H9 (cell line): Measurements from ENCODE around the gene TMED6. TPM values are rescaled to one million over a fixed set of nuclear protein-coding genes. Genes with fewer than 3 reads are reported as not detected.
A peak's percentile ranks its signal among the peaks of the same experiment; 100 is the strongest.

Source experiments
- DNase-seq: peaks from one replicate; pipeline ENCODE4 v3.0.0-alpha.2; 2017
- H2AFZ ChIP-seq: one replicate; pipeline ENCODE4 v1.6.1; 2013; ENCODE audit warnings: mild to moderate bottlenecking, low read length, control low read depth, moderate library complexity
- H2AK5ac ChIP-seq: 2 replicates; pipeline ENCODE4 v1.6.1; 2013; ENCODE audit warnings: low read length, control low read depth, mixed read lengths; ENCODE audit not compliant: insufficient read length
- H2BK120ac ChIP-seq: one replicate; pipeline ENCODE4 v1.6.1; 2013; ENCODE audit warnings: low read depth, mild to moderate bottlenecking, low read length, control low read depth, inconsistent platforms; ENCODE audit not compliant: poor library complexity, severe bottlenecking
- H2BK12ac ChIP-seq: 2 replicates; pipeline ENCODE4 v1.6.1; 2013; ENCODE audit warnings: low read length, control low read depth, mixed read lengths, low read depth; ENCODE audit not compliant: insufficient read length
- H2BK15ac ChIP-seq: 2 replicates; pipeline ENCODE4 v1.6.1; 2013; ENCODE audit warnings: low read depth, low read length, control low read depth
- H2BK20ac ChIP-seq: one replicate; pipeline ENCODE4 v1.6.1; 2013; ENCODE audit warnings: low read depth, mild to moderate bottlenecking, low read length, control low read depth, inconsistent platforms; ENCODE audit not compliant: poor library complexity, severe bottlenecking
- H2BK5ac ChIP-seq: 2 replicates; pipeline ENCODE4 v1.6.1; 2013; ENCODE audit warnings: low read length, control low read depth, mixed read lengths; ENCODE audit not compliant: insufficient read length
- H3K14ac ChIP-seq: 2 replicates; pipeline ENCODE4 v1.6.1; 2013; ENCODE audit warnings: low read length, control low read depth; ENCODE audit not compliant: insufficient read depth
- H3K18ac ChIP-seq: 2 replicates; pipeline ENCODE4 v1.6.1; 2013; ENCODE audit warnings: low read depth, mild to moderate bottlenecking, mixed read lengths, low read length, control low read depth; ENCODE audit not compliant: insufficient read length
- H3K23ac ChIP-seq: 2 replicates; pipeline ENCODE4 v1.6.1; 2013; ENCODE audit warnings: low read length, control low read depth, mixed read lengths, low read depth; ENCODE audit not compliant: insufficient read length
- H3K23me2 ChIP-seq: 2 replicates; pipeline ENCODE4 v1.6.1; 2013; ENCODE audit warnings: low read depth, mild to moderate bottlenecking, mixed read lengths, low read length, control low read depth; ENCODE audit not compliant: insufficient read length, poor library complexity, severe bottlenecking
- H3K27ac ChIP-seq: 2 replicates; pipeline ENCODE4 v1.5.1; 2013; ENCODE audit warnings: low read length, control low read depth, mixed read lengths, low read depth; ENCODE audit not compliant: insufficient read length
- H3K27me3 ChIP-seq: 2 replicates; pipeline ENCODE4 v1.6.1; 2013; ENCODE audit warnings: low read length, control low read depth, inconsistent platforms; ENCODE audit not compliant: insufficient read depth
- H3K4ac ChIP-seq: 2 replicates; pipeline ENCODE4 v1.6.1; 2013; ENCODE audit warnings: low read depth, mild to moderate bottlenecking, control low read depth, inconsistent platforms, low read length, moderate library complexity
- H3K4me1 ChIP-seq: 2 replicates; pipeline ENCODE4 v1.6.1; 2013; ENCODE audit warnings: low read length, control low read depth, inconsistent platforms; ENCODE audit not compliant: insufficient read depth
- H3K4me2 ChIP-seq: 2 replicates; pipeline ENCODE4 v1.6.1; 2013; ENCODE audit warnings: low read length, control low read depth, mixed read lengths; ENCODE audit not compliant: insufficient read length, insufficient read depth
- H3K56ac ChIP-seq: 2 replicates; pipeline ENCODE4 v1.6.1; 2013; ENCODE audit warnings: low read depth, mild to moderate bottlenecking, mixed read lengths, low read length, control low read depth; ENCODE audit not compliant: insufficient read length
- H3K79me1 ChIP-seq: 2 replicates; pipeline ENCODE4 v1.6.1; 2013; ENCODE audit warnings: low read depth, mild to moderate bottlenecking, moderate library complexity, low read length, control low read depth, inconsistent platforms; ENCODE audit not compliant: insufficient read depth, poor library complexity, severe bottlenecking
- H3K79me2 ChIP-seq: 2 replicates; pipeline ENCODE4 v1.6.1; 2013; ENCODE audit warnings: low read length, control low read depth, inconsistent platforms; ENCODE audit not compliant: insufficient read depth
- H3K9ac ChIP-seq: 2 replicates; pipeline ENCODE4 v1.6.1; 2013; ENCODE audit warnings: low read length, control low read depth, mixed read lengths; ENCODE audit not compliant: insufficient read length; ENCODE audit errors: extremely low read depth
- H3K9me3 ChIP-seq: one replicate; pipeline ENCODE4 v1.6.1; 2013; ENCODE audit warnings: low read depth, low read length, inconsistent platforms; ENCODE audit not compliant: control insufficient read depth
- H3T11ph ChIP-seq: one replicate; pipeline ENCODE4 v1.6.1; 2013; ENCODE audit warnings: mild to moderate bottlenecking, low read length, control low read depth, inconsistent platforms
- H4K20me1 ChIP-seq: one replicate; pipeline ENCODE4 v1.6.1; 2013; ENCODE audit not compliant: control insufficient read depth, insufficient read length, insufficient read depth
- H4K5ac ChIP-seq: 2 replicates; pipeline ENCODE4 v1.6.1; 2013; ENCODE audit warnings: low read depth, mild to moderate bottlenecking, mixed read lengths, low read length, control low read depth; ENCODE audit not compliant: insufficient read length
- H4K8ac ChIP-seq: replicated peaks from 2 replicates; pipeline ENCODE4 v1.6.1; 2013; ENCODE audit warnings: low read length, control low read depth, mixed read lengths, low read depth; ENCODE audit not compliant: insufficient read length
- H4K91ac ChIP-seq: 2 replicates; pipeline ENCODE4 v1.6.1; 2013; ENCODE audit warnings: low read depth, mild to moderate bottlenecking, moderate library complexity, mixed read lengths, low read length, control low read depth; ENCODE audit not compliant: insufficient read length
- H3K27ac Mint-ChIP-seq, 3 experiments: 2 replicates in 2 of 3; 3 replicates in 1 of 3; pipeline ENCODE4 v1.8.0; 2020 to 2021; ENCODE audit warnings: mixed read lengths in 3 of 3, mild to moderate bottlenecking in 1 of 3, moderate library complexity in 1 of 3
- H3K27me3 Mint-ChIP-seq: 2 replicates; pipeline ENCODE4 v1.8.0; 2021; ENCODE audit warnings: low read depth, mild to moderate bottlenecking, moderate library complexity, mixed read lengths
- H3K36me3 Mint-ChIP-seq, 3 experiments: 2 replicates in 2 of 3; 3 replicates in 1 of 3; pipeline ENCODE4 v1.8.0; 2020 to 2021; ENCODE audit warnings: low read depth in 3 of 3, mixed read lengths in 3 of 3; ENCODE audit not compliant: insufficient read depth in 1 of 3
- H3K4me1 Mint-ChIP-seq, 2 experiments: 2 replicates each; pipeline ENCODE4 v1.8.0; 2020; ENCODE audit warnings: mixed read lengths in 2 of 2
- H3K4me3 Mint-ChIP-seq, 2 experiments: 2 replicates in 1 of 2; 3 replicates in 1 of 2; pipeline ENCODE4 v1.8.0; 2020 to 2021; ENCODE audit warnings: mild to moderate bottlenecking in 2 of 2, mixed read lengths in 2 of 2, moderate library complexity in 1 of 2
- H3K9me3 Mint-ChIP-seq, 2 experiments: 2 replicates in 1 of 2; 3 replicates in 1 of 2; pipeline ENCODE4 v1.8.0; 2020; ENCODE audit warnings: mild to moderate bottlenecking in 2 of 2, mixed read lengths in 2 of 2, moderate library complexity in 1 of 2
- CTCF ChIP-seq: fragments of 200-600 bp; sonication (generic); conservative IDR thresholded peaks from 3 replicates; pipeline ENCODE4 v1.8.0; 2021; ENCODE audit warnings: antibody characterized with exemption, mild to moderate bottlenecking
- WGBS: extraction: QIAGEN DNeasy Blood & Tissue Kit; methylation state at CpG from one replicate; pipeline ENCODE4 v1.1.7; 2013; ENCODE audit warnings: missing lambda C conversion rate, low lambda C conversion rate, mixed read lengths; ENCODE audit not compliant: insufficient read length; ENCODE audit errors: extremely low coverage; 5-methylcytosine and 5-hydroxymethylcytosine counted together
- total RNA-seq: library from RNA; stranded (reverse); gene quantifications from 2 replicates; pipeline ENCODE4 v1.2.1, GENCODE V29; 2021

The TMED6 gene
- total RNA-seq, 1 experiment from 2014 or later = 0.31 TPM

DNA sequence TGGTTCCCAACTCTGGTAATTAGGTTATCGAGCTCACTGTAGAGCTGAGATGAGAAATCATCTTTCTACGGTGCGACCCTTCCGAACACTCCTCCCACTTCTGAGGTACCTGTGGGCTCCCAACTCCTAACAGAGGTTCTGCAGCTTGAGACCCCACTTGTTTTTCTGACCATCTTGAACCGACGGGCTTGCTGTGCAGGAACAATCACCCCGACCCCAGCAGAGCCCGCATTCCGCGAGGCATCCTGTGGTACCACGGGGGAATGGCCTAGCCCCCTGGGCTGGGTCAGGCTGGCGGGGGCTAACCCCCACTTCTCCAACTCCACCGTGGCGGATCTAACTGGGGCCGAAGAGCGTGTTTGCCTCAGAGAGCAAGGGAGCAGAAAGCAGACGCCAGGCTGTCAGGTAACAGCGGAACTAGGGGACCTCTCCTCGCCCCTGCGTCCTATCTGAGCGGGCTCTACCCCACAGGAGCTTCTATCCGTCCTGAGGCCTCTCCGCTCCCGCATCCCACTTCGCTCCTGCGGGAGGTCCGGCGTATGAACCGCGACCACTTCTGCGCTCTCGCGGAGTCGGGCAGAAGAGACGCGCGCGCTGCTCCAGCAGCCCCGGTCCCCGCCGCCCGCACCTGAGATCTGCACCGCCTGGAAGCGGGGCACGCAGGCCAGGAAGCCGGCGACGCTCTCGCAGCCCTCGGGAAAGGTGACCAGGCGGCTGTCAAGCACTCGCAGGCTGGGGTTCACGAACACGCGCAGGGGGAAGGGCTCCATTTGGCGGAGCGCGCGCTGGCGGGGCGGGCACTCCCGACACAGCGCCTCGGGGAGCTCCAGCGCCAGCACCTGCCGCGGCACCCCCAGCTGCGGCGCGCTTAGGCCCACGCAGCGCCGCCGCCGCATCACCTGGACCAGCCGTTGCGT is 22.0 kb downstream of the TMED6 start:
- Mint-ChIP-seq H3K36me3 (peaks cover 35 to 83% (median 69%) of the 10 kb centered on the region in 3 experiments), H3K4me3 (peak overlapping the region; percentile 83 to 88), H3K9me3 (no peaks in the 10 kb centered on the region), H3K27me3 (no peaks in the 10 kb centered on the region; the same call in 1 of the 2 replicates), H3K4me1 (peaks cover 21 to 23% of the 10 kb centered on the region in 2 experiments), H3K27ac (peak overlapping the region in 1 of 3 experiments; percentile 73; a peak in 1 of 7 replicates)
- Histone ChIP-seq H3K9me3 (no peaks in the 10 kb centered on the region), H4K5ac (no peak overlapping the region), H3K4me2 (peak overlapping the region; percentile 92), H3K4ac (no peak overlapping the region), H2AK5ac (no peak overlapping the region), H2BK5ac (no peak overlapping the region), H3K79me1 (peaks cover 5% of the 10 kb centered on the region), H3K27me3 (no peaks in the 10 kb centered on the region), H2BK20ac (no peak overlapping the region), H3K23ac (no peak overlapping the region), H3K56ac (no peak overlapping the region), H3K79me2 (peaks cover 16% of the 10 kb centered on the region; the same call in 1 of the 2 replicates), H2BK120ac (no peak overlapping the region), H4K8ac (no peak overlapping the region), H3K18ac (no peak overlapping the region), H3K23me2 (peaks cover 6% of the 10 kb centered on the region), H3K4me1 (no peaks in the 10 kb centered on the region), H3K27ac (no peak overlapping the region), H3T11ph (no peak overlapping the region), H4K20me1 (peaks cover 2% of the 10 kb centered on the region), H2BK15ac (no peak overlapping the region), H3K9ac (peak overlapping the region; percentile 86), H2BK12ac (no peak overlapping the region), H4K91ac (no peak overlapping the region), H3K14ac (peak overlapping the region; percentile 88), H2AFZ (no peak overlapping the region)
- DNase-seq = no peak
- no peak for TF ChIP-seq CTCF
- no CpG with 5 or more reads among the region's 77 CpGs for WGBS
